CMK (cell line): Measurements from ENCODE around the gene LMF1.
"Not testable (repeated sequence)": the region's sequence is repeated elsewhere in the genome, so short reads cannot be mapped to it uniquely, and the experiment has no call there.

Experiments
- DNase-seq: peaks from one replicate; pipeline ENCODE4 v3.0.0-alpha.2; 2010; ENCODE audit warnings: low read depth

LMF1 gene

DNA sequence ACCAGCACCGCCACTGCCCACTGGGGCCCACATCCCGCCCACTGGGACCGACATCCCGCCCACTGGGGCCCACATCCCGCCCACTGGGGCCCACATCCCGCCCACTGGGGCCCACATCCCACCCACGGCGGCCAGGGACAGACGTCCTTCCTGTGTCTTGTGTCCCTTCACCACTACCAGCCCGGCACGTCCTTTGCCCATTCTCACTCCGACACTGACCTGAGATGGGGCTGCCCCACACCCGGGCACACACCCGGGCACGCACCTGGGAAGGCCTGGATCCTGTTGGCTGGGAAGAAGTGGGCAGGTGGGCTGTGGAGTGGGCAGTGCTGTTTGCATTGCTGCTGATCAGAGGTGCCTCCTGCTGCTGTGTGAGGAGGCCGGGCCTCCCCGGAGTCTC, 141.9 kb downstream of the LMF1 start:
- no peak for DNase-seq

GRCh38 chr16:827513-827912, 143.3 kb downstream of the LMF1 start:
- no peak for DNase-seq

DNA sequence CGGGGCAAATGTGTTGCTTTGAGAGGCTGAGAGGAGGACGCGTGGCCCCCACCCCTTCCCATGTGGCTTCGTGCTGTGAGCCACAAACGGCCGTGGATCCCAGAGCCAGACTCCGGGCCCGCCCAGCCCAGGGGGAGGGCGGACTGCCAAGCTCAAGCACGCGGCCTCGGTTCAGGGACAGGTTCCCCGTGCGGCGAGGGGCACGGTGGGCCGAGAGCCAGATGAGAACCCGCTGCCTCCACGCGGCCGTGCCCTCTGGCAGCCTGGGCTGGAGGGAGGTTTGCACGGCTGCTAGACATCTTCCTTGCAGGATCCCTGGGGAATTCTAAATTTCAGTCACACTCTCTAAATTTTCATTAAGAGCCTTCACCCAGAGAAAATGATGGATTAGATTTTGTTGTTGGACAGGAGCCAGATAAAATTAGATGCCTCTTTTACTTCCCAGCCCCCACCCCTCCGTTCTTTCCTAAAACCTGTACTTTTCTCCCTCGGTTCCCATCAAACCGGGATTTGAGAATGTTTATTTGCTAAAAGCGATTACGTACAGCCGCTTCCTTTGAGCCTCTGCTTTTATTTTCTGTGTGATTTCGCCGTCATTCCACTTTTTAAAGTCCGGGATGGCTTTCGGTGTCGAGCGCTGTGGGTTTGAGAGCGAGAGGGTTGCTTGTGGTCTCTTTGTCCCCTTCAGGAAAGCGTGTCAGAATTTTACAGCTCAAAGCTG, 145.3 kb downstream of the LMF1 start:
- DNase-seq, result no peak

- DNase-seq, result no peak
Observed at GRCh38 chr16:824601-825000, 146.2 kb downstream of the LMF1 start.

DNA sequence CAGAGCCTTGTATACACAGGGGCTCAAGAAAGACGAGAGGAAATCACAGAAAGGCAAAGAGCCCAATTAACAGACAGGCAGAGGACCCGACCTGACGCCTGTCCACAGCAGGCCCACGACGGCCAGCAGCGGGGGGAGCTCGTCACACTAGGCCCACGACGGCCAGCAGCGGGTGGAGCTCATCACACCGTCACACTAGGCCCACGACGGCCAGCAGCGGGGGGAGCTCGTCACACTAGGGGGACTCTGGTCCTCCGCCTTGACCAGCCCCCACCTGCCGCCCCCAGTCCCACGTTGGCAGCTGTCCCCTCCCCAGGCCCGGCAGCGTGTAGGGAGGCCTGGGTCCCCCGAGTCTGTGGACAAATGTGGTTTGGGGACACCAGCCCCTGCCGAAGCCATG, 146.6 kb downstream of the LMF1 start:
- no peak for DNase-seq

- no peak for DNase-seq
Observed at GRCh38 chr16:822909-823297, 147.9 kb downstream of the LMF1 start.

DNA sequence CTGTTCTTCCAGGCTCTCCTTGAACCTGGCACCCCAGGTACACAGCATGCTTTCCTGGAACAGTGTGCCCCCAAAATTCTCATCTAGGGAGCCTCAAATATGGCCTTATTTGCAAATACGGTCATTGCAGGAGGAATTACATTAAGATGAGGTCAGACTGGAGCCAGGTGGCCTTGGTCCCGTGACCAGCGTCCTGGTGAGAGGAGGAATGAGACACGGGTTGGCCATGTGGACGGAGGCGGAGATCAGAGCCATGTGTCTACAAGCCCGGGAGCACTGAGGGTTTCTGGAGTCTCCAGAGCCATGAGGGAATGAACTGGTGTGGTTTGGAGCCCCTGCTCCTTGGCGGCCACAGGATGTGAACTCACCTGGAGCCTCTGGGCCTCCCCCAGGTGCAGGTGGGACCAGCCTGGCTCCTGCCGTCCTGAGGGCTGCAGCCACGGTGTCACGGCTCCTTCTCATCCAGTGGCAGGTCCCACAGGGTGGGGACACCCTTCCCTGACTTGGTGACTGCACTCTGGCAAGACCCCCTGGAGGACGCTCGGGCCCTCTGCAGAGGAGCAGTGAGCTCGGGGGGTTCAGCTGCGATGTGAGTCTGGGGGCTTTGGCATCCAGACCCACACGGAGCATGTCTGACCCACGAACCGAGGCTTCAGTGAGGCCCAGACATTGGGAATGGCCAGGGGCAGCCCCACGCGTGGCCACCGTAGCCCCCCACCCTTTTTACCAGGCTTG, 148.4 kb downstream of the LMF1 start:
- DNase-seq, result no peak

- DNase-seq, result no peak
Observed at GRCh38 chr16:821751-822150, 149.0 kb downstream of the LMF1 start.

DNA sequence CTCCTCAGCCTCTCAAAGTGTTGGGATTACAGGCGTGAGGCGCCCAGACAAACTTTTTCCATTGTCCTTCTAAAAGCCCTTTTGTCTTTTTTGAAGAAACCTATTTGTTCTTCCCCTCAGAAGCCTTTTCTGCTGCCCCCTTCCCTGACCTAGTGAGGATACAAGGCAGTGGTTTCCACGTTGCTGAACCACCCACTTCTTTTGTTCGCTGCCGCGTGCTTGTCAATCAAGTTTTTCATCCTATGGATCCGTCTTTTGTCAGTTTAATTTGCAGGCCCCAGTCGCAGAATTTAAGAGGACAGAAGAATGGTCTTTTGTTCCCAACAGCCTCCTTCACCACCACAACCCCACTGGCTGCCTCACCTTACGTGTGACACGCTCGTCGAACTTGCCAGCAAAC, 150.0 kb downstream of the LMF1 start:
- DNase-seq, result no peak

DNA sequence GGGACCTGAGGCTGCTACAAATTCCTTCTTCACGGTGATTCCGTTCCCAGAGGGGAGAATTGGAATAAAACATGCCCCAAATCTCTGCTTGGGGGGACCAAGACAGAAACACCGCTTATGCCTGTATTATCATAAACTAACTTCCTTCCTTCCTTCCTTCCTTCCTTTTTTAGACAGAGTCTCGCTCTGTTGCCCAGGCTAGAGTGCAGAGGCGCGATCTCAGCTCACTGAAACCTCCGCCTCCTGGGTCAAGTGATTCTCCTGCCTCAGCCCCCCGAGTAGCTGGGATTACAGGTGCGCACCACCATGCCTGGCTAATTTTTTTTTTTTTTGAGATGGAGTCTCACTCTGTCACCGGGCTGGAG, 150.8 kb downstream of the LMF1 start:
- DNase-seq, result not testable (repeated sequence)

GRCh38 chr16:819336-820043, 151.3 kb downstream of the LMF1 start:
- DNase-seq, result no peak

- DNase-seq, result no peak
Observed at GRCh38 chr16:818592-818991, 152.2 kb downstream of the LMF1 start.

- DNase-seq, result no peak
Observed at GRCh38 chr16:818132-818531, 152.7 kb downstream of the LMF1 start.

DNA sequence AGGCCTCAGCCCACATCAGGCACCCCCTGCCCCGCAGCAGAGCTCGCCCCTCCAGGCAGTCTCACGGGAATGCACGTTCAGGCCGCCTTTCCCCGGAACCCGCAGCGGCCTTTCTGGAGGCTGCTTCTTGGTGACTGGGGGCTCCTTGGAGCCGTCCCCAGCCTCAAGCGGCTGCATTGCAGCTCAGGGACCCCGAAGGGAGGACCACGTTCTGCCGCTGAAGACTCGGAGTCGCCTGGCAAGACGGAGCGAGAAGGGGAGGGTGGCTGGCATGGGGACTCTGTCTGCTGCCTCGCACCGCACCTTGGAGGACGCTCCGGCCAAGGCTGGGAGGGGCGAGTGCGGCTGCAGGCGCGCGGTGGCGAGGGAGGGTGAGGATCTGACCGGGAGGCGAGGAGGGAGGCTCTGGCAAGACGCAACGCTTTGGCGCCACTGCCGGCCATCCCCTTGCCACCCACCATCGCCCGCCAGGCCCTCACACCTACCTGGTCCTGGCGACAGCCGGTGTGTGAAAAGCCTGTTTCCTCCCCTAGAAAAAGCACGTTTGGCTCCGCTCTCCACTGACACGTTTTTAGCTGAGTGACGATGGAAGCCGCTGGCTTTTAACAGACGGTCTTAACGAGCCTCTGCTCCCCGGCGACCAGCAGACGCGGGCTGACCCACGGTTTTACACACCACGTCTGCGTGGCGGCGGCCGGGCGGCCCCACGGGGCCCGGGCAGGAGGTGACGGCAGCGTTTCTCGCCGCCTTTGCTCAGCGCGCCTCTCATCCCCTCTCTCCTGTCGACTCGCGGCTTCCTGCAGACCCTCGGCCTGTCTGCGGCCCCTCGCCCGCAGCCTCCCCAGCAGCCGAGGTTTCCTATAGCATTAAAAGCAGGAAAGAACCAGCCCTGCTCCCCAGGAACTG, 153.5 kb downstream of the LMF1 start:
- no peak for DNase-seq

GRCh38 chr16:815861-816260, 154.9 kb downstream of the LMF1 start:
- no peak for DNase-seq

- no peak for DNase-seq
Observed at GRCh38 chr16:814974-815373, 155.8 kb downstream of the LMF1 start.

DNA sequence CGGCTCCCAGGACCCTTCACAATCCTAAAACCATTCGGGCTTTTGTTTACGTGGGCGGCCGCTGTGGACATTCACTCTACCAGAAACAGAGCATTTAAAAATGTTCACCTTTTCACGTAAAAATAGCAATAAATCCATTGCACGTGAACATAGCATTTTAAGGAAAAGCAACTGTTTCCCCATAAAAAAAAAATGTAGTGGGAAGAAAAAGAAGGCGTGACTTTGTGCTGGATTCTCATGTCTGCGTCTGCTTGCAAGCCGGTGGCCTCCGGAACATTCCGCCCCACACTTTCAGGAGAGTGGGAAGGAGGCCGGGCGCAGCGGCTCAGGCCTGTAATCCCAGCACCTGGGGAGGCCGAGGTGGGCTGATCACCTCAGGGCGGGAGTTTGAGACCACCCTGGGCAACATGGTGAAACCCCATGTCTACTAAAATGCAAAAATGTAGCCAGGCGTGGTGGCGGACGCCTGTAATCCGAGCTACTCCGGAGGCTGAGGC, 156.8 kb downstream of the LMF1 start:
- DNase-seq, result no peak

DNA sequence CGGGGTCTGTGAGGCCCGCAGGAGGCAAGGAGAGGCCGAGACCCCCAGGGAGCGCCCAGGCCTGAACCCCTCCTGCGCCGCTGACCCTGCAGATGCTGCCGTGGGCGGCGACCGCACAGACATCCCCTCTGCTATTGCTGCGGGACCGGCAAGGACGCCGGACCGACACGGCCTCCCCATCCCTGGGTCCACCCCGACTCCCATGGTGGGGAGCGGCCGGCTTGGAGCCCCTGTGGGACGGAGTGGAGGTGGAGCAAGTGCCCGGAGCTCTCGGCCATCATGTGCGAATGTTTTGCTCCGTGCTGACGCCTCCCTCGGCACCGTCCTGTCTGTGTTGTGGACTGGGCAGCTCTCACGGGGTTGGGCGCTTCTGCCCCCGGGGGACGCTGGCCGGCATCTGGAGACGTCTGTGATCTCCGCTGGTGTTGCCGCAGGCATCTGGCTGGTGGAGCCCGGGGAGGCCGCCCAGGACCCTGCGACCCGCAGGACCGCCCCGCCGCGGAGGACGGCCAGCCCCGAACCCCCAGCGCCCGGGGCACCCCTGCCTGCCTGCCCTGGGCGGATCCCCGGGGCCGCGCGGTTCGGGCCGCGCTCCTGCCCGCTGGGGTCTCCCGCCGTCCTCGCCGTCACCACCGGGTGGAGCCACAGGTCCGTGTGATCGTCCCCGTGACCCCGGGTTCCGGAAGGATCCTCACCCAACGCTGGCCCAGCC, 157.4 kb downstream of the LMF1 start:
- no peak for DNase-seq

DNA sequence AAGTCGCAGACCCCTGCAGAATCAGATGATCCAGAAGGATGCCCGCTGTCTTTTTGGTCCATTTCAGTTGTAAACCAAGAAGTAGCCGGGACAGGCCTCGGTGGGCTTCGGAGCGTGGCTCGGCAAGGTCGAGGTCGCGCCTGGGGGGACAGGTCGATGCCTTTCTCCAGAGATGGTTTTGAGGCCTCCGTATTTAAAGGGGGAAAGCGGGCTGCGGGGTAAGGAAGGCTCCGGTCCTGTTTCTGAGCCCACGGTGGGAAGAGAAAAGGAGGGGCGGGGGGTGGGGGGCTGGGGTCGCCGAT, 162.7 kb downstream of the LMF1 start:
- DNase-seq, result no peak

- peak; percentile 78 for DNase-seq
Observed at GRCh38 chr16:807347-808084, 163.3 kb downstream of the LMF1 start.

GRCh38 chr16:805474-805873, 165.3 kb downstream of the LMF1 start:
- no peak for DNase-seq
